HG02759 (cell line): ENCODE data around the gene THRB.

ENCODE experiments used
- ATAC-seq: cut with Tn5 transposase; IDR thresholded peaks from one replicate; pipeline ENCODE4 v1.9.1; 2021; ENCODE audit warnings: mild to moderate bottlenecking, moderate library complexity; ENCODE audit not compliant: unreplicated experiment

THRB gene

GRCh38 chr3:24157106-24157505 lies 337.5 kb downstream of the THRB start:
- ATAC-seq, result no peak

- no peak for ATAC-seq
Observed at GRCh38 chr3:24156466-24156865, 338.2 kb downstream of the THRB start.

- no peak for ATAC-seq
Observed at GRCh38 chr3:24155276-24155675, 339.4 kb downstream of the THRB start.

GRCh38 chr3:24154781-24155180 lies 339.9 kb downstream of the THRB start:
- ATAC-seq, result peak; percentile 7

- ATAC-seq, result peak; percentile 79
Observed at GRCh38 chr3:24154013-24154695, 340.5 kb downstream of the THRB start.

GRCh38 chr3:24151594-24151993 lies 343.1 kb downstream of the THRB start:
- ATAC-seq, result no peak

- no peak for ATAC-seq
Observed at GRCh38 chr3:24149032-24149431, 345.6 kb downstream of the THRB start.

GRCh38 chr3:24145981-24146822 lies 348.4 kb downstream of the THRB start:
- no peak for ATAC-seq

GRCh38 chr3:24145481-24145880 lies 349.2 kb downstream of the THRB start:
- ATAC-seq, result no peak

GRCh38 chr3:24142127-24142526 lies 352.5 kb downstream of the THRB start:
- ATAC-seq, result no peak

- ATAC-seq, result no peak
Observed at GRCh38 chr3:24141548-24141947, 353.1 kb downstream of the THRB start.

GRCh38 chr3:24139463-24140412 lies 354.9 kb downstream of the THRB start:
- ATAC-seq, result no peak

- ATAC-seq, result no peak
Observed at GRCh38 chr3:24138876-24139256, 355.8 kb downstream of the THRB start.

- ATAC-seq, result no peak
Observed at GRCh38 chr3:24137958-24138875, 356.4 kb downstream of the THRB start.

GRCh38 chr3:24137334-24137733 lies 357.3 kb downstream of the THRB start:
- ATAC-seq, result no peak

GRCh38 chr3:24136624-24137310 lies 357.9 kb downstream of the THRB start:
- ATAC-seq, result no peak

GRCh38 chr3:24135280-24135679 lies 359.4 kb downstream of the THRB start:
- no peak for ATAC-seq

- ATAC-seq, result no peak
Observed at GRCh38 chr3:24133942-24134341, 360.7 kb downstream of the THRB start.

GRCh38 chr3:24133436-24133835 lies 361.2 kb downstream of the THRB start:
- no peak for ATAC-seq

- ATAC-seq, result no peak
Observed at GRCh38 chr3:24129549-24129948, 365.1 kb downstream of the THRB start.
